DMS153 treated with DMSO at 0.1 percent for 48 hours (cell line): ENCODE results near the gene DYRK1A.

Source experiments
- DNase-seq: peaks from one replicate; lab custom pipeline; 2025; ENCODE audit not compliant: unreplicated experiment; lab: John Stamatoyannopoulos, UW

Gene DYRK1A

DNA sequence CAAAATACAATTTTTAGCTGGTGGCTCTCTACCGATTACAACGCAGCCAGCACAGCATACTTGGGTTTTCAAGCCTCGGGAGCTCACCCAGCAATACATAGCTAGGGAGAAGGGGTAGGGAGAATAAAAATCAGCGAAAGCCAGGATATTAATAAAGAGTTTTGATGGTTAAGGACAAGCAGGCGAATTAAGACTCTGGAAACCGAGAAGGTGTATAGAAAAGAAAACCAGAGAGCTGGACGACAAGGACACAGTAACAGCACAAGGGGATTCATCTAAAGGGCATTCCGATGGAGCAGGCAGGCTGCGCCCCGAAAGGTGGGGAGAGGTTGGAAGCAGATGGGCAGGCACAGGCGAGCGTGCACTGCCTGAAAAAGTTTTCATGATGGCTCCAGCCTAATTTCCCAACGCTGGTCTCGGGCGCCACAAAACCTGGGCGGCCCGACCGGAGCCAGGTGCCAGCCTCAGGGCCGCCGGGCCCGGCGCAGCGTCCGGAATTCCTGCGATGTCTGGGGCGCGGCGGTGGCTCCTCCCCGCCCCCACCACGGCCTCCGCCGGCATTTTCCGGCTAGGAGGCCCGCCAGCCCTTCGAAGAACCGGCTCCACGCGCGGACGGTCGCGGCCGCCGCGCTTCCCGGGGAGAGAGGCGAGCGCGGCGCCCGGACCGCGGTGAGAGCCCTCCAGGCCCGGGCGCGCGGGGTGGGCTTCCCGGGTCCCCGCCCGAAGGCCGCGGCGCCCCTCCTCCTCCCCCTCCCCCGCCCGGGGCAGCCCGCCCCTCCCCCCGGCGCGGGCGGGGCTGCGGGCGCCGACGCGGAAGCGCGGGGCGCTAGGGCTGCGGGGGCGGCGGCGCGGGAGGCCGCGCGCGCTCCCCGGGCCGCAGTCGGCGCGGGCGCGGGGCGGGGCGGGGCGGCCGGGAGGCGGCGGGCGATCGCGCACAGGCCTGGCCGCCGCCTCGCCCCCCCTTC, 774 bp upstream of the DYRK1A start:
- DNase-seq: no peak

- DNase-seq: no peak
These were observed 746 bp downstream of the DYRK1A start for GRCh38 chr21:37367336-37367702.

DNA sequence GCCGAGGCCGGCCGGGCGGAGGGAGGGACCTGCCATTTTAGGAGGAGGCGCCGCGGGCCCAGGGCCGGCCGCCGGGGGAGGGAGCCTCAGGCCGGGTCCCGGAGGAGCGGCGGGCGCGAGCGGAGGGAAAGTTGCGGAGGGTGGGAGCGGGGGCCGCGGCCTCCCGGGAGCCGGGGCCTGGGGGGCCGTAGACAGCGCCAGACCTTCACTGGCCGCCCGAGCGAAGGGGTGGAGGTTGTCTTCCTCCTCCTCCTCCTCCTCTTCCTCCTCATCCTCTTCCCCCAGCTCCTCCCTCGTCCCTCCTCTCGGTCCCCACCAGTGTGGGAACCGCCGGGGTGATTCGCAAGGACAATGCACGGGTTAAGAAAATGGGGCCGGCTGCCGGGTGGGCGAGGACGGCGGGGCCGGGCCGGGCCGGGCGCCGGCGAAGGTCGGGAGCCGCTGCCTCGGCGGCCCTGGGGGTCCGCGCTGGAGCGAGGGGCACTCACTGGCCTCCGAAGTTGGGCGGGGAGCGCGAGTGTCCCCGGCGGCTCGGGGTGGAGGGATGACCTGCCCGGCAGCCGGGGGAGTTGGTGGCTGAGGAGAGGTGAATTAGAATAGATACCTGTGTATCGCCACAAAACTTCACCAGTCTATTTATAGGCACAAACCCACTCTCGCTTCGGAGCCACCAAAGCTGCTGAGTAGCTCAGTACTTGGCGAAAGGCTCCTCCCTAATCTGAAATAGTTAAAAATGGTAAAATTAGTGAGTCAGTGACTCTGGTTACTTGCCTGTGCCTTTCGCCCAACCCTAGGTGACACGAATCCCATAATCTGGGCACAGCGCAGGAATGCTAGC, 1.3 kb downstream of the DYRK1A start:
- peak; percentile 12 for DNase-seq

DNA sequence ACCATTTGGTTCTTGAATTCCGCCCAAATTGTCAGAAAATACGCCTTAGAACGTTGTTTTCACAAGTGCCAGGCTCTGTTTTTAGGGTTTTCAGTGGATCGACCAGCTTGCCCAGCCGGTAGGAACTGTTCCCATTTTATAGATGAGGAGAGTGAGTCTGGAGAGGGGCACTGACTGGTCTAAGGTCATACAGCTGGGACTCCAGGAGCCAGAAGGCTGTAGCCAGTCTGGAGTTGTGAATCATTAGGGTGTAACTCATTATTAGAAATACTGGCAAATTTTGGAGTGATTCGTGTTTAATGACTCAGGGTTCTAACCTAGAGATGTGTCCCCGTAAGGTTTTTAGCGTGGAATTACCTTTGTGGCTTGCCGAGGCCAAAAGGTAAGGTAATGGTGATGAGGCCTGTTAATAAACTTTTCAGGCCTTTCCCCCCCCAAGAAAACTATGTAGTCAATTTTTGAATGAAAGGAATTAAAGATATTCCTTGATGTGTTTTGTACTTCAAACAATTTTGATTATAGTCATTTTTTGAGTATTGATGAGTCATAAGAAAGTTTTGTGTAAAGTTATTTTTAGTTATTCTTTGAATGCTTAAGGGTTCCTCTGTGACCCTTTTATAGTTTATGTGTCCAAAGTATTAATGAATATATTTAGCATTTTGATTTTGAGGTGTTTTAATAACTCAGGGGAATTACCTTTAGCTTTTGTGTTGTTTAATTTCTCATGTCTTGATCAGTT, 2.1 kb downstream of the DYRK1A start:
- no peak for DNase-seq

DNA sequence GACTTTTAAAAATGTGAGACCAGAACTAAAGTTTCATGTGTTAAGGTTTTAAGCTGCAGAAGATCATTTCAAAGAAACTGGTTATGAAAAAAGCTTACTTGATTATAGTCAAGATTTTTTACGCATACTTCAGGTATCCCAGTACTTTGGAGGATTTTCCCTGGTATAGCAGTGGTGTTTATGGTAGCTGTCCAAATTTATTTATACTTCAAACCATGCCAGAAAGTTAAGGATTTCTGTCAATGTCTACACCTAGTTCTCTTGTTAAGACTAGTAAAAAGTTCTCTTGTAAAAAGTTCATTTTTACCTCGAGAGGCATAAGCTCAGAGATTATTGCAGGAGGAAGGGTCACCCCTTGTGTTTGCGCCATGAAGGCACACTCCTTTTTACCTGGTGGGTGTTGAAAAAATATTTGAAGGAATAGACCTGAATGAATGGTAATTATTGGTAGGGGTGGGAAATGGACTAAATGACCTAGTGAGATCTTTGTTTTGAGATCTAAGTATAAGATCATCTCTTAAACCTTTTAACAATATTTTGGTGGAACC, 2.8 kb downstream of the DYRK1A start:
- no peak for DNase-seq

DNA sequence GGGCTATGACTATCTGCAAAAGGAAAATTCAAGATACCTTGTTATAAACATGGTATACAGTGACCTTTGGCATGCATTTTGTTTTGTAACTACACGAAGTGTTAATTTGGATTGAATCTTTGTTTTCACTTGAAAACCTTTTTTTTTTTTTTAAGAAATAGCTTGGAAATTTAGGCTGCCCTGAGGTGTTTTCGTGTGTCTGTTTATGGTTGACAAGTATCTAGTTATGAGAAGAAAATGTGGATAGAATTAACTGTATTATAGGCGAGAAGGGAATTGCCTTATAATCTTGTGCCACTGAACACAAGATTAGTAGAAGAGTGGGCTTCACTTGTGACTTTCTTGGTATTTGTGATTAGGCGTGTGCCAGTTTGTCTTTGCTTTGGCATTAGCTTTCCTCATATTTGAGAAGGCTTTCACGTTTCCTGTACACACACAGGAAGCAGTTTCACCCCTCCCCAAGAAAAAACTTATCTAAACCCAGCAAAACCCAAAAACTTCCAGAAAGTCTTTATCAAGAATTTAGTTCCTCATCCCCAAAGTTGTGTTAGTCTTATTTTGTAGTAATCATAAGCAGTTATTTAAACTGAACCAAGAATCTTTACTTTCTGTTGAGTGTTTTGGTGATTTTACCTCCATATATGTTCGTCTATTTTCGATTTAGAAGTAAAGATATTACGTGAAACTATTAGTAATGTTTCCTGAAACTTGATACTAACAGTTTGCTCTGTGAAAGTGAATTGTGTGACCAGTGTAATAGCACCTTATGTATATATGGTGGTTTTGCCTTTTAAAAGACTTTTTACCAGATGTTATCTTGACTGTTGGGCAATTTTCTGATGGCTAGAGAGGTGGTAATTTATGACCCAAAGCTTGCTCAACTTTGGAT, 3.8 kb downstream of the DYRK1A start:
- DNase-seq: no peak

GRCh38 chr21:37371041-37371397, 4.4 kb downstream of the DYRK1A start:
- no peak for DNase-seq

GRCh38 chr21:37372127-37372731, 5.7 kb downstream of the DYRK1A start:
- DNase-seq: no peak

DNA sequence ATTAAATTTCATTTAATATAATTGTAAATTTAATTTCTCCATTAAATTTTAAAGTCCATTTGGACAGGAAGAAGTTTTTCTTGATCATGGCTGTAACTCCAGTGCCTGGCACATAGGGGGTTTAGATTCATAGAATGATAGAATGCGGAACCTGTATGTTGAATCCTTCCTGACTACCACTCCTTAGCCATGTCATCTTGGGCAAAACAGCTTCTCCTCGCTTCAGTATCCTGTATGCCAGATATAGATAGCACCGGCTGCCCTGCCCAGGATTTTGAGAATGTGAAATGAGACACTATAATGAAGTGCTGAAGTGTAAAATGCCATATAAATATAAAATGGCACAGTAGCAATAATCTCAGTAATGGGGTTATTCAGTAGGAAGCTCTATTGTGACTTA, 6.4 kb downstream of the DYRK1A start:
- no peak for DNase-seq

DNA sequence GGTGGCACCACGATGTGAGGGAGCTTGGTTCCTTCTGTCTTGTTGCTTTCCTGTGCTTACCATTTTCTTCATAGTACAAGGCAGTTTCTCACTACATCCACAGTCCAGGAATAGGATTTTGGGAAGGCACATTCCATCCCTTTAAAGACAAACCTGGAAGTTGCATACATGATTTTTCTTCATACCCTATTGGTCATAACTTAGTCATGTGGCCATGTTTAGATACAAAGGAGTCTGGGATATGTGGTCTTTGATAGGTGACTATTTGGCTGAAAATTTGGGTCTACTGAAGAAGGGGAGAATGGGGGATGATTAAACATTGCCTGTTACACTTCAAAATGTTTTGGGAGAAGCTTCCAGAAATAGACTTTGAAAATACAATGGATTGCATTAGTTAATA, 7.0 kb downstream of the DYRK1A start:
- DNase-seq: no peak

- DNase-seq: no peak
These were observed 7.5 kb downstream of the DYRK1A start for GRCh38 chr21:37374027-37374426.

- DNase-seq: no peak
These were observed 9.4 kb downstream of the DYRK1A start for GRCh38 chr21:37375866-37376574.

DNA sequence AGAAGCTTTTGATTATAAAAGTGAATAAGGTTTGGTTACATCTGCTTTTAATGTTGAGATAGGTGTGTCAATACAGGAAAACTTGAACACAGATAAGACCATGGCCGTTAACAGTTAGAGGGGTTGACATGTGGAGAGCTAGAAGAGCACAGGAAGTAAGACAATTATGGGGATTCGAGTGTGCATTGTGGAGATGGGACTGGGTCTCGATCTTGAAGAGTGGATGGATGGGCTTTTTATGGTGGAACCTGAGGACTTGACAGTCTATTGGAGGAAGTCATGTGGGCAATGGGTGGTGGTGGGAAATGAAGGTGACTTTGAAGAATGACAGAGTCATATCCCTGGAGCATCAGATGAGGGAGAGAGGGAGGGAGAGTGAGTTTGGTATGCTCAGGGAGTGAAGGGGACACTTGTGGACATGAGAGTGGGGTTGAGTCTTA, 12.1 kb downstream of the DYRK1A start:
- no peak for DNase-seq

- no peak for DNase-seq
These were observed 14.1 kb downstream of the DYRK1A start for GRCh38 chr21:37380349-37381323.

DNA sequence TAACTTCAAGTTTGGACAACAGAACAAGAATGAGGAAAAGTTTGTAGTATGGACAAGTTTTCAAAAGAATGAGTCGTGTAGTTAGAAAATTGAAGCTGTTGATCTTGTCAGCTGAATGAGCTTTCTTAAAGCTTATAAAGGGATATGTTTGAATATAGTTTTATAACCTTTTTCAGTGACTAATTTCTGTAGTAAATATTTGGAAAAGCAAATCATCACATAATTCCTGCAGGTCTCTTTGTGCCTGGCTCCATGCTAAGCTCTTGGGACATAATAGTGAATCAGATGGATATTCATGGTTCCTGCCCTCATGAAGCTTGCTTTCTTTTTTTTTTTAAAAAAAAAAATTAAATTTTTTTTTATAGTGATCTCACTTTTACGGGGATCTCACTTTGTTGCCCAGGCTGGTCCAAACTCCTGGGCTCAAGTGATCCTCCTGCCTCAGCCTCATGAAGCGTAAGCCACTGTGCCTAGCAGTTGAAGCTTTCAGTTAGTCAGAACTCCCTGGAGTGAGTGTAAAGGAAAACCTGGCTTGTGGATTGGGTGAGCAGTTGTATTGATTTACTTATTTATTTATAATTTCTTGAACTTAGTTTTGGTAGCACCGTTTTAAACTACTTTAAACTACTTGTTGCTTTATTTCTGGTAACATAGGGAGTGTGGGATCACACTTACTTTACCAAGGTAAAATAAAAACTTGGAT, 15.5 kb downstream of the DYRK1A start:
- DNase-seq: no peak

- no peak for DNase-seq
These were observed 16.5 kb downstream of the DYRK1A start for GRCh38 chr21:37383086-37383485.

GRCh38 chr21:37383784-37384311, 17.3 kb downstream of the DYRK1A start:
- no peak for DNase-seq
